Stomach (tissue), 4 donors: ENCODE measurements around the gene FBXL17.

ENCODE experiments used
- CTCF ChIP-seq, 7 experiments: fragments of 450-650 bp in 4 of 7; fragments of 200-600 bp in 3 of 7; sonication (generic) in 3 of 7; IDR thresholded peaks; one replicate each; pipeline ENCODE4 v1.5.1; 2016 to 2019; ENCODE audit warnings: antibody characterized with exemption in 7 of 7, control low read depth in 2 of 7, mild to moderate bottlenecking in 1 of 7
- EP300 ChIP-seq: sonication (generic); formaldehyde crosslinking; IDR thresholded peaks from one replicate; pipeline ENCODE4 v1.6.1; 2017; ENCODE audit warnings: antibody characterized with exemption
- POLR2A ChIP-seq, 4 donors: fragments of 450-650 bp; IDR thresholded peaks; one replicate each; pipeline ENCODE4 v1.6.1; 2016; ENCODE audit warnings: antibody characterized with exemption in 4 of 4, control low read depth in 2 of 4, mild to moderate bottlenecking in 1 of 4, moderate library complexity in 1 of 4
- POLR2AphosphoS5 ChIP-seq, 3 donors: sonication (generic); formaldehyde crosslinking; IDR thresholded peaks; one replicate each; pipeline ENCODE4 v1.6.1; 2016; ENCODE audit warnings: antibody characterized with exemption in 3 of 3

DNA sequence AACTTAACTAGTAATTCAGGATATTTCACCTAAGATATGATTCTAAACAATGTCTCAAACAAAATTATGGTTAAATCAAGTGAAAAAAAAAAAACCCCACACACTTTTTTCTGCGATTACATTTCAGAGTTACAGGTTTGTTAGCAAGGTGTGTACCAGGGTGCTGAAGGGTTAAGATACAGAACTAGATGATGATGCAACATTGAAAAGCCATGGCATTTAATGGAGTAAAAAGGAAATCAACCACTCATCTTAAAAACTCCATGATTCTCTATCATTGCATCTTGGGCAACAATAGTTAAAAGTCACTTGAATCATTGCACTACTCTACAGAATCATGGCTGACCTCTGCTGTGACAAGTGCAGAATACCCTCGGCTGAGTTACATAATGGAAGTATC is 440.9 kb downstream of the FBXL17 start:
- TF ChIP-seq POLR2AphosphoS5 (IDR thresholded peaks at IDR 0.05) = no peak
- TF ChIP-seq POLR2A (IDR thresholded peaks at IDR 0.05) = no peak
- no peak for TF ChIP-seq CTCF (IDR thresholded peaks at IDR 0.05)
- no peak for TF ChIP-seq EP300
